ENCODE results near the gene ARHGEF37.
A peak's percentile ranks its signal among the peaks of the same experiment; 100 is the strongest.

- TF ChIP-seq CTCF (conservative IDR thresholded peaks at IDR 0.05; ENCODE audit: low read length) (peak; percentile 97), EZH2phosphoT487 (IDR thresholded peaks at IDR 0.05; ENCODE audit: borderline replicate concordance) (no peak)
Observed at GRCh38 chr5:149667084-149667828, 86.0 kb downstream of the ARHGEF37 start.

Measured in Loucy (cell line).